ENCODE data around the gene IL20RA. TPM values are rescaled to one million over a fixed set of nuclear protein-coding genes. Genes with fewer than 3 reads are reported as not detected.

Gene IL20RA
- total RNA-seq (not detected in 2 replicates), polyA plus RNA-seq (not detected in 2 replicates), polyA minus RNA-seq (not detected in 2 replicates), Bru-seq, nascent RNA (percentile 2 among the genes with signal in this experiment), BruChase-seq, experiment 1, labeled RNA remaining after a 6-hour chase (percentile 2 among the genes with signal in this experiment), BruChase-seq, experiment 2, labeled RNA remaining after a 2-hour chase (percentile 2 among the genes with signal in this experiment)
- polyA plus RNA-seq (2011; cell fraction: cytosol; rRNA removed): not detected in 2 replicates
- polyA plus RNA-seq (2011; cell fraction: nucleus; rRNA removed): not detected in 2 replicates
- polyA plus RNA-seq (2012): not detected in 2 replicates
- not detected for polyA minus RNA-seq (2011; cell fraction: cytosol; rRNA and poly(A)+ RNA removed)
- not detected in 2 replicates for polyA minus RNA-seq (2011; cell fraction: nucleus; rRNA and poly(A)+ RNA removed)
- long read RNA-seq: 0 reads

- peak within 1 kb of the TSS; percentile 55 to 71 (median 66) for H3K4me3 ChIP-seq (replicated peaks in 1 of 3; ENCODE audit: insufficient read depth in 1 of 3, low read depth in 1 of 3, low read length in 3 of 3)
- H3K9me1 ChIP-seq (replicated peaks; ENCODE audit: control insufficient read depth, extremely low read depth, insufficient read depth, low read length): no peaks in the 10 kb centered on the region
- BruUV-seq (replicated peaks): no TSS peak
- dilution Hi-C loops (cut with MboI; ENCODE audit: extremely low pct_ligation_motif_present, low sequenced_read_pairs) (no loop called here), intact Hi-C loops (cut with micrococcal nuclease) (no loop called here)
- H3K36me3 ChIP-seq (ENCODE audit: control insufficient read depth in 2 of 2, extremely low read depth in 1 of 2, insufficient read depth in 2 of 2, low read length in 2 of 2): no peaks in the 10 kb centered on the region
- CTCF ChIA-PET: interaction anchor here (0.7 to 1.8 kb wide), 5 partner anchors 24 to 1863 kb away, joined by 3 to 5 read pairs (median 4); no protein-coding TSS in a partner anchor
- no peaks in the 10 kb centered on the region for H3K79me2 ChIP-seq (ENCODE audit: control insufficient read depth, insufficient read depth, low read length)
- no peak for DNase-seq (ENCODE audit: low read depth, low spot score)
- peak within 1 kb of the TSS; percentile 85 for H3K4me2 ChIP-seq (ENCODE audit: insufficient read depth, low read length)
- peaks cover 16 to 32% of the 10 kb centered on the region in 2 experiments for H3K27me3 ChIP-seq (ENCODE audit: control insufficient read depth in 2 of 2, insufficient read depth in 2 of 2, low read length in 2 of 2)
- peak within 1 kb of the TSS; percentile 89 for H2AFZ ChIP-seq (ENCODE audit: low read depth, low read length)
- peak within 1 kb of the TSS; percentile 3 for H3K9ac ChIP-seq (replicated peaks; ENCODE audit: extremely low read depth, insufficient read depth, low read length)
- no peak for TF ChIP-seq FOS (IDR thresholded peaks at IDR 0.05; ENCODE audit: borderline replicate concordance, insufficient read depth, low read length)
- TF ChIP-seq POLR2A (IDR thresholded peaks at IDR 0.05; ENCODE audit: low read depth, low read length): no peak
- TF ChIP-seq CTCF (IDR thresholded peaks at IDR 0.05; ENCODE audit: extremely low read depth in 1 of 2, insufficient read depth in 1 of 2, low read depth in 1 of 2, low read length in 2 of 2): no peak
- TF ChIP-seq EZH2 (IDR thresholded peaks at IDR 0.05; ENCODE audit: borderline replicate concordance, low read depth, low read length, severe bottlenecking): no peak
- TF ChIP-seq MYC (IDR thresholded peaks at IDR 0.05; ENCODE audit: low read depth, low read length): no peak
- TF ChIP-seq JUN (IDR thresholded peaks at IDR 0.05; ENCODE audit: borderline replicate concordance, insufficient read depth, insufficient read length, low read depth): no peak
- TF ChIP-seq GATA2 (IDR thresholded peaks at IDR 0.05; ENCODE audit: insufficient read depth, insufficient read length, low read depth, low read length): no peak
- no peak for TF ChIP-seq MAX (IDR thresholded peaks at IDR 0.05; ENCODE audit: insufficient read depth, insufficient read length)
- TF ChIP-seq POLR2AphosphoS5 (IDR thresholded peaks at IDR 0.05; ENCODE audit: insufficient read depth, low read depth, low read length): no peak
- POLR2A ChIA-PET: no interaction called here
- no peaks in the 10 kb centered on the region for H4K20me1 ChIP-seq (replicated peaks; ENCODE audit: control insufficient read depth, extremely low read depth, insufficient read depth, low read length)
- no peak within 1 kb of the TSS for H3K27ac ChIP-seq (ENCODE audit: insufficient read depth, low read depth, low read length)
- H3K9me3 ChIP-seq (replicated peaks; ENCODE audit: control insufficient read depth, insufficient read depth, low read length): no peaks in the 10 kb centered on the region
- no peaks in the 10 kb centered on the region for H3K4me1 ChIP-seq (ENCODE audit: control insufficient read depth, extremely low read depth, insufficient read depth, low read length)
- no peak for FAIRE-seq
Measured at GRCh38 chr6:137044366-137045221, at the start of gene IL20RA. Gene IL20RA, minus strand, starts transcription at chr6:137044965. Its CDS starts 237 bp downstream, at chr6:137044728.

Data from endothelial cell of umbilical vein (primary cell).